ENCODE results near the gene SP3. TPM values are rescaled to one million over a fixed set of nuclear protein-coding genes. Genes with fewer than 3 reads are reported as not detected.

The SP3 gene
- total and polyA plus RNA-seq, 2 donors (not counting 1 experiment from before 2014, with no cell fraction given), result 64.1 to 124 TPM

DNA sequence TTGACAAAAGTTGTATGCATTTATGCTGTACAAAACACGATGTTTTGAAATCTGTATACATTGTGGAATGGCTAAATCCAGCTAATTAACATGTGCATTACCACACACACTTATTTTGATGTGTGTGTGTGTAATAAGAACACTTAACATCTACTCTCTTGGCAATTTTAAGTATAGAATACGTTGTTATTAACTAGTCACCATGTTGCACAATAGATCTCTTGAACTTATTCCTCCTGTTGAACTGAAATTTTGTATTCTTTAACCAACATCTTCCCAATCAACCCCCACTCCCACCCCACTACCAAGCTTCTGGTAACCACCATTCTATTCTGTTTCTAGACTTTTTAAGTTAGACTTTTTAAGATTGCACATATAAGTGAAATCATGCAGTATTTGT is 16.3 kb upstream of the SP3 start:
- Histone ChIP-seq H2AFZ (ENCODE audit: low read length) (no peak overlapping the region), H3K27ac (ENCODE audit: insufficient read depth, low read length) (no peak overlapping the region), H3K4me3 (replicated peaks in 1 of 4; ENCODE audit: control extremely low read depth in 1 of 4, insufficient read depth in 1 of 4, low read depth in 3 of 4, low read length in 4 of 4) (no peak overlapping the region), H3K4me2 (ENCODE audit: extremely low read depth, insufficient read depth, low read length) (no peak overlapping the region), H3K9ac (ENCODE audit: insufficient read depth, low read length) (no peak overlapping the region), H3K4me1 (ENCODE audit: control insufficient read depth, extremely low read depth, insufficient read depth, low read length) (peaks cover 10% of the 10 kb centered on the region), H4K20me1 (ENCODE audit: control insufficient read depth, extremely low read depth, insufficient read depth, low read length) (no peaks in the 10 kb centered on the region), H3K27me3 (ENCODE audit: control insufficient read depth, insufficient read depth, low read length) (no peaks in the 10 kb centered on the region), H3K9me3 (ENCODE audit: control insufficient read depth, insufficient read depth, low read depth, low read length) (no peaks in the 10 kb centered on the region), H3K79me2 (ENCODE audit: control insufficient read depth, insufficient read depth, low read length) (no peaks in the 10 kb centered on the region), H3K36me3 (ENCODE audit: control insufficient read depth, insufficient read depth, low read length) (no peaks in the 10 kb centered on the region)
- TF ChIP-seq, protein P1, sequence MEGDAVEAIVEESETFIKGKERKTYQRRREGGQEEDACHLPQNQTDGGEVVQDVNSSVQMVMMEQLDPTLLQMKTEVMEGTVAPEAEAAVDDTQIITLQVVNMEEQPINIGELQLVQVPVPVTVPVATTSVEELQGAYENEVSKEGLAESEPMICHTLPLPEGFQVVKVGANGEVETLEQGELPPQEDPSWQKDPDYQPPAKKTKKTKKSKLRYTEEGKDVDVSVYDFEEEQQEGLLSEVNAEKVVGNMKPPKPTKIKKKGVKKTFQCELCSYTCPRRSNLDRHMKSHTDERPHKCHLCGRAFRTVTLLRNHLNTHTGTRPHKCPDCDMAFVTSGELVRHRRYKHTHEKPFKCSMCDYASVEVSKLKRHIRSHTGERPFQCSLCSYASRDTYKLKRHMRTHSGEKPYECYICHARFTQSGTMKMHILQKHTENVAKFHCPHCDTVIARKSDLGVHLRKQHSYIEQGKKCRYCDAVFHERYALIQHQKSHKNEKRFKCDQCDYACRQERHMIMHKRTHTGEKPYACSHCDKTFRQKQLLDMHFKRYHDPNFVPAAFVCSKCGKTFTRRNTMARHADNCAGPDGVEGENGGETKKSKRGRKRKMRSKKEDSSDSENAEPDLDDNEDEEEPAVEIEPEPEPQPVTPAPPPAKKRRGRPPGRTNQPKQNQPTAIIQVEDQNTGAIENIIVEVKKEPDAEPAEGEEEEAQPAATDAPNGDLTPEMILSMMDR (conservative IDR thresholded peaks at IDR 0.05 in 1 of 2, IDR thresholded peaks at IDR 0.05 in 1 of 2; ENCODE audit: low read depth in 1 of 2, low read length in 2 of 2), result no peak
- TF ChIP-seq EZH2 (IDR thresholded peaks at IDR 0.05; ENCODE audit: low read length, missing control alignments), result no peak
- DNase-seq (ENCODE audit: low read depth in 2 of 2), result no peak

DNA sequence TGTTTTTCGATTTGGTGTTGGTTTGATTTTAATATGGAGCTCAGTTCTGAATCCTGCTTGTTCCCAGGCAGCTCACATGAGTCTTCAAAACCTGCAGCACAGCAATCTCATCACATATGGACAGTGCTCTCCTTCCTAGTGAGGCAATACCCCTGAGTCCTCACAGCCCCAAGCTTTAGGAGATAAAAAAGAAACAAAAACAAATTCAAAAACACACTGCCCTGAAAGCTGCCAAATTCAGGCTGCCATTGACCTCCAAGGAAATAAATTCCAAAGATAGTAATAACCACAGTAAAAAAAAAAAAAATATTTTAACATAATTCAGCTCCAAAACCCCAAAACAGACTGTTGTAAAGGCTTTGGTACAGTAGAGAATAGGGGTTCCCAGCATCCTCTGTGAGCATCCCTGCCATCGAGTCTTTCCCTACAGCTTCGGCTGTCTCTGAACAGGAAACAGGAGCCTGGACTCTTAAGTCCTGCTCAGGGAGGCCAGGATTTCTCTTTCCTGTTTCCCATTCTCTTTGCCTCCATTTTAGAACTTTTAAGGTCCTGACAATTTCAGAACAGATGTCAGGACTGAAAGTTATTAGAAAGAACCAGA is 14.7 kb upstream of the SP3 start:
- Histone ChIP-seq H4K20me1 (ENCODE audit: control insufficient read depth, extremely low read depth, insufficient read depth, low read length) (no peaks in the 10 kb centered on the region), H3K9me3 (ENCODE audit: control insufficient read depth, insufficient read depth, low read depth, low read length) (no peaks in the 10 kb centered on the region), H3K79me2 (ENCODE audit: control insufficient read depth, insufficient read depth, low read length) (no peaks in the 10 kb centered on the region), H3K9ac (ENCODE audit: insufficient read depth, low read length) (no peak overlapping the region), H2AFZ (ENCODE audit: low read length) (peak overlapping the region; percentile 70), H3K4me2 (ENCODE audit: extremely low read depth, insufficient read depth, low read length) (peak overlapping the region; percentile 9), H3K4me3 (replicated peaks in 1 of 4; ENCODE audit: control extremely low read depth in 1 of 4, insufficient read depth in 1 of 4, low read depth in 3 of 4, low read length in 4 of 4) (no peak overlapping the region), H3K36me3 (ENCODE audit: control insufficient read depth, insufficient read depth, low read length) (no peaks in the 10 kb centered on the region), H3K27ac (ENCODE audit: insufficient read depth, low read length) (no peak overlapping the region), H3K27me3 (ENCODE audit: control insufficient read depth, insufficient read depth, low read length) (no peaks in the 10 kb centered on the region), H3K4me1 (ENCODE audit: control insufficient read depth, extremely low read depth, insufficient read depth, low read length) (peaks cover 10% of the 10 kb centered on the region)
- TF ChIP-seq, protein P1 (conservative IDR thresholded peaks at IDR 0.05 in 1 of 2, IDR thresholded peaks at IDR 0.05 in 1 of 2; ENCODE audit: low read depth in 1 of 2, low read length in 2 of 2), result no peak
- TF ChIP-seq EZH2 (IDR thresholded peaks at IDR 0.05; ENCODE audit: low read length, missing control alignments), result no peak
- DNase-seq (ENCODE audit: low read depth in 2 of 2), result peak; percentile 21 to 47

DNA sequence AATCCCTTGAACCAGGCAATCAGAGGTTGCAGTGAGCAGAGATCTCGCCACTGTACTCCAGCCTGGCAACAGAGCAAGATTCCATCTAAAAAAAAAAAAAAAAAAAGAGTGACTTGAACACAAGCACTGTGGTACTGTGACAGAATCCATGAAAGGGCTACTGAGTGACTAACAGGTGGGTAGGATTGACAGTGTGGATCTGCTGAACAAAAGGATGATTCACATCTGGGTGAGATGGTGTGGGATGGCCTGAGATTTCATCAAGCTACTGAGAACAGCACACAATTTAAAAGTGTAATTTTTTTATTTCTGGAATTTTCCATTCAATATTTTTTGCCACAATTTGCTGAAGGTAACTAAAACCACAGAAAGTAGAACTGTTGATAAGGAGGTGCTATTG is 13.3 kb upstream of the SP3 start:
- DNase-seq (ENCODE audit: low read depth in 2 of 2), result no peak
- Histone ChIP-seq H3K4me2 (ENCODE audit: extremely low read depth, insufficient read depth, low read length) (no peak overlapping the region), H3K9me3 (ENCODE audit: control insufficient read depth, insufficient read depth, low read depth, low read length) (no peaks in the 10 kb centered on the region), H3K27me3 (ENCODE audit: control insufficient read depth, insufficient read depth, low read length) (no peaks in the 10 kb centered on the region), H3K4me1 (ENCODE audit: control insufficient read depth, extremely low read depth, insufficient read depth, low read length) (peaks cover 9% of the 10 kb centered on the region), H3K36me3 (ENCODE audit: control insufficient read depth, insufficient read depth, low read length) (no peaks in the 10 kb centered on the region), H3K79me2 (ENCODE audit: control insufficient read depth, insufficient read depth, low read length) (no peaks in the 10 kb centered on the region), H2AFZ (ENCODE audit: low read length) (no peak overlapping the region), H3K9ac (ENCODE audit: insufficient read depth, low read length) (no peak overlapping the region), H3K4me3 (replicated peaks in 1 of 4; ENCODE audit: control extremely low read depth in 1 of 4, insufficient read depth in 1 of 4, low read depth in 3 of 4, low read length in 4 of 4) (no peak overlapping the region), H3K27ac (ENCODE audit: insufficient read depth, low read length) (no peak overlapping the region), H4K20me1 (ENCODE audit: control insufficient read depth, extremely low read depth, insufficient read depth, low read length) (no peaks in the 10 kb centered on the region)
- TF ChIP-seq, protein P1 (conservative IDR thresholded peaks at IDR 0.05 in 1 of 2, IDR thresholded peaks at IDR 0.05 in 1 of 2; ENCODE audit: low read depth in 1 of 2, low read length in 2 of 2), result no peak
- no peak for TF ChIP-seq EZH2 (IDR thresholded peaks at IDR 0.05; ENCODE audit: low read length, missing control alignments)

All from fibroblast of lung (primary cell).